GM23248 (cell line): ENCODE measurements around the gene SF3B2.

Source experiments
- EZH2 ChIP-seq: fragments of 200-600 bp; sonication (generic); IDR thresholded peaks from 2 replicates; pipeline ENCODE4 v1.6.1; 2018; ENCODE audit warnings: antibody characterized with exemption, mild to moderate bottlenecking; ENCODE audit not compliant: insufficient read depth, poor library complexity, severe bottlenecking
- EZH2phosphoT487 ChIP-seq: fragments of 200-600 bp; sonication (generic); IDR thresholded peaks from 2 replicates; pipeline ENCODE4 v1.6.1; 2018; ENCODE audit warnings: antibody characterized with exemption, moderate library complexity, mild to moderate bottlenecking, low read depth; ENCODE audit not compliant: insufficient read depth

DNA sequence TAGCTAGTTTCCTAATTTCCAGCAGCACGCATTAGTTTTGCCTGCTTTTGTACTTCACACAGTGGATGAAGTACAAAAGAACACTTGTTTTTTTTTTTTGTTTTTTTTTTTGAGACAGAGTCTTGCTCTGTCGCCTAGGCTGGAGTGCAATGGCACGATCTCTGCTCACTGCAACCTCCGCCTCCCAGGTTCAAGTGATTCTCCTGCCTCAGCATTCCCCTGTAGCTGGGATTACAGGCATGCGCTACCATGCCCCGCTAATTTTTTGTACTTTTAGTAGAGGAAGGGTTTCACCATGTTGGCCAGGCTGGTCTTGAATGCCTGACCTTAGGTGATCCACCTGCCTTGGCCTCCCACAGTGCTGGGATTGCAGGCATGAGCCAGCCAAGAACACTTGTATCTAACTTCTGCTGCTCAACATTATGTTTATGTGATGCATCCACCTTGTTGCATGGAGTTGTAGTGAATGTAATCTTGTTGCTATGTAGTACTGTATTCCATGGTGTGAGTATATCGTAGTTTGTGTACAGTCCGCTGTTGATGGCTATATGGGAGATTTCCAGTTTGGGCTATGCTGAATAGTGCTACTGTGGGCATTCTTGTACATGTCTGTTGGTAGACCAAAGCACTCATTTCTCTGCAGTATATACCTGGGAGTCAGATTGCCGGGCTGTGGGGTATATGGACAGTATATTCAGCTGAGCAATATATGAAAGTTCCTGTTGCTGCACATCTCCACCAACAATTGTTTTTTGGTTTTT is 35.2 kb downstream of the SF3B2 start:
- TF ChIP-seq EZH2: no peak
- TF ChIP-seq EZH2phosphoT487: no peak
